Aorta (tissue), 5 donors: ENCODE measurements around the gene PCNX1. TPM values are rescaled to one million over a fixed set of nuclear protein-coding genes. Genes with fewer than 3 reads are reported as not detected.

Experiments
- ATAC-seq: fragments of 200-7000 bp; cut with Tn5 transposase; one replicate; pipeline ENCODE4 v1.9.1; 2022; ENCODE audit warnings: moderate library complexity; ENCODE audit not compliant: low FRiP score
- DNase-seq, 2 donors: peaks; one replicate each; pipeline ENCODE4 v3.0.0-alpha.2; 2020
- H3K27ac ChIP-seq, 2 donors: one replicate each; pipeline ENCODE4 v1.5.1; 2013; ENCODE audit warnings: low read length in 2 of 2, mild to moderate bottlenecking in 2 of 2, moderate library complexity in 2 of 2, control low read depth in 1 of 2, inconsistent platforms in 1 of 2, low read depth in 1 of 2
- H3K27me3 ChIP-seq, 2 donors: one replicate each; pipeline ENCODE4 v1.6.1; 2013; ENCODE audit warnings: control low read depth in 1 of 2, low read length in 1 of 2, mild to moderate bottlenecking in 1 of 2, moderate library complexity in 1 of 2; ENCODE audit not compliant: insufficient read depth in 2 of 2, control insufficient read depth in 1 of 2
- H3K36me3 ChIP-seq, 2 donors: one replicate each; pipeline ENCODE4 v1.6.1; 2013; ENCODE audit warnings: control low read depth in 1 of 2, low read length in 1 of 2, mild to moderate bottlenecking in 1 of 2; ENCODE audit not compliant: insufficient read depth in 2 of 2, control insufficient read depth in 1 of 2
- H3K4me1 ChIP-seq, 2 donors: one replicate each; pipeline ENCODE4 v1.6.1; 2013; ENCODE audit warnings: low read length in 2 of 2, control low read depth in 1 of 2, mild to moderate bottlenecking in 1 of 2, moderate library complexity in 1 of 2; ENCODE audit not compliant: insufficient read depth in 2 of 2, control insufficient read depth in 1 of 2
- H3K4me3 ChIP-seq, 2 donors: one replicate each; pipeline ENCODE4 v1.5.1; 2013; ENCODE audit warnings: low read length in 2 of 2, control low read depth in 1 of 2, mild to moderate bottlenecking in 1 of 2
- H3K9me3 ChIP-seq: one replicate; pipeline ENCODE4 v1.6.1; 2013; ENCODE audit warnings: mild to moderate bottlenecking, low read length; ENCODE audit not compliant: control insufficient read depth
- WGBS, 2 donors: extraction: QIAGEN DNeasy Blood & Tissue Kit; methylation state at CpG; one replicate each; pipeline ENCODE4 v1.1.7; 2013; 5-methylcytosine and 5-hydroxymethylcytosine counted together
- intact Hi-C, 2 donors: fragments of 100-400 bp; cut with DNase I; formaldehyde crosslinking; loops; one replicate each; pipeline versions ENCODE4 v1.14.2 to v1.15.0; 2022
- polyA plus RNA-seq, 2 donors: library from polyadenylated mRNA; stranded (reverse); fragments of 200-250 nt; gene quantifications; one replicate each; pipeline ENCODE4 v1.2.3, GENCODE V29; 2013
- total RNA-seq, 2 donors: library from RNA; stranded (reverse); fragmentation: NEBNext Ultra II Directional; extraction: Animal tissue kit (Norgen Biotek cat#: 25700); gene quantifications; one replicate each; pipeline ENCODE4 v1.2.1, GENCODE V29; 2021
- donor health status: healthy with polysubstance abuse.
- donor health status: Bipolar disorder and iron deficiency.
- donor health status: DM: no; HTN: no; CAD: no.
- donor health status: DM: no; HTN: no; CAD: no.
- donor health status: DM: yes; HTN: yes; CAD: no.

Gene PCNX1
- total and polyA plus RNA-seq, 4 donors, result 3.4 to 96.4 (median 40.4) TPM

DNA sequence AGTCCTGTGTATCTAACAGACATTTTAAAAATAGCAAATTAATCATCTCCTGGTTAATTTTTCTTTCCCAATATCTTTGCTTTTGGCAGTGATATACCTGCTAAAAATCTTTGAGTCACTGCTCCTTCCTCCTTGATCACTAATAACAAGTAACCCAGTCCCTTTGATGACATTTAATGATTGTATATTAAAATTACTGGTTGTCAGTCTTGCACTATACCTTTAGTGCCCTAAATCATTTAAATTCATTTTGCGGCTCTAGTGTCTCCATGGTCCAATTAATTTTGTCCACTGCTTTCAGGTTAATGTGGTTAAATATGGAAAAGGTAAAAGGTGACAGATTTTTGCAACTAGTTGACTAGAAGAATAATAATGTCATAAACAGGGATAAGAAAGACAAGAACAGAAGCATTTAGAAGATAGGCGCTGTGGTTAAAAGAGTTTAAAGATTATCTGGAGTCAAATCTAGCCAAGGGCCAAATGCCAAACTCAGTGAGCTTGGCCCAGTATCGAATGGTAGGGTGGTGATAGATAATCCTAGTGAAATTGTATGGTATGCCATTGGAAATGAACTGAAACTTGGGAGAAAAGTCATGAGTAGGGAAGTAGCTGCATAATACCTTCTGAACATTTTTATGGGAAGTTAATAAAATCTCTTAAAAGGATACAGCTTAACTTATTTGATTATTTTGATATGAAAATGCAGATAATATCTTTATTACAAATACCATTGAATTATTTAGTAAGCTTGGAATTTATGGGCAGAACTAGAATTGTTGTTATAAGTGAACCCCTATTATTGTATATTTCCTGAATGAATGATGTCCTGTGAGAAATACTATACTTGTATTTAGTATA is 115.0 kb downstream of the PCNX1 start:
- WGBS, 2 donors, result 77 to 79% methylated on average over 3 of the region's 3 CpGs
- intact Hi-C loops, result no loop called here
- H3K27me3 ChIP-seq, result no peaks in the 10 kb centered on the region
- DNase-seq, result no peak
- ATAC-seq, result no peak
- no peaks in the 10 kb centered on the region for H3K4me1 ChIP-seq
- H3K36me3 ChIP-seq, result peaks cover 0 to 3% of the 10 kb centered on the region in 2 donors
- no peak overlapping the region for H3K4me3 ChIP-seq
- no peak overlapping the region for H3K27ac ChIP-seq
- no peaks in the 10 kb centered on the region for H3K9me3 ChIP-seq

DNA sequence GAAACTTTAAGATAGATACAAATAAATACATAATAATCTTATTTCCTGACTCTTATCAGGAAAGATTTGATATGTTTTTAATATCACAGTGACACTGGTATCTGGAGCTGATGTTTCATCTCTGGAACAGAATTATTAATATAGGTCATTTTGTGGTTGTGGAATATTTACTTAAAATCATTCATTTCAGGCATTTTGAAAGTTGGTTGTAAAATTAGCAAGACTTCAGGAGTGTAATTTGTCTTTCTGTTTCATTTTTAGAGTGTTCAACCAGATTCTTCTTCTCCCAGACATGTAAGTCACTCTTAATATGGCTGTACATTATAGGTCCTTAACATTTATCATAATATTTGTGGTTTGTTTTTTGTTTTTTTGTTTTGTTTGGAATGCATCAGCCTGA is 115.7 kb downstream of the PCNX1 start:
- Histone ChIP-seq H3K9me3 (no peaks in the 10 kb centered on the region), H3K27me3 (no peaks in the 10 kb centered on the region), H3K4me1 (no peaks in the 10 kb centered on the region), H3K4me3 (no peak overlapping the region), H3K27ac (no peak overlapping the region), H3K36me3 (peaks cover 0 to 3% of the 10 kb centered on the region in 2 donors)
- intact Hi-C loops, result no loop called here
- DNase-seq, result no peak
- ATAC-seq, result no peak

DNA sequence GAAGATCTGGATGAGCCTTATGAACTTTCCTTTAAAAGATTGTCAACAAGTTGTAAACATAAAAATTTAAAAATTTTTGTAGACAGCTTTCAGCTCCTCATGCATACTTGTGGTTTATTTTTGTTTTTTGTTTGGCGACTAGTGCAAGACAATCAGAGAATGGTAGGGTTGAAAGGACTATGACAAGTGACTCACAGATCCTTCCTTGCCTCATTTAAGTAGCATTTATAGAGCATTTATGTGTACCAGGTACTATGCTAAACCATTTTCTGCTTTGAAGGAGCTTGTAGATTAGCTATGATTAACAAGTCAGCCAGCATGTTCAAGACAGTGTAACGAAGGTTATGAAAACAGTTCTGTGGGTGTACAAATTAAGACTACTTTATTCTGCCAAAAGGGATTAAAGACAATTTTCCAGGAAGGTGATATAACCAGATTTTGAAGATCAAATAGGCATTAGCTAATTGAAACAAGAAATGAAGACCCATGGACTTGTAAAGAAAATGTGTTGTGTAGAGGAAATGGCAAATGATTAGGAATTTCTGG is 122.0 kb downstream of the PCNX1 start:
- no peak for ATAC-seq
- 83 to 94% methylated on average over 2 of the region's 2 CpGs for WGBS, 2 donors
- Histone ChIP-seq H3K27me3 (no peaks in the 10 kb centered on the region), H3K27ac (no peak overlapping the region), H3K36me3 (peaks cover 0 to 12% of the 10 kb centered on the region in 2 donors), H3K4me1 (no peaks in the 10 kb centered on the region), H3K4me3 (no peak overlapping the region), H3K9me3 (no peaks in the 10 kb centered on the region)
- no peak for DNase-seq
- intact Hi-C loops, result no loop called here

DNA sequence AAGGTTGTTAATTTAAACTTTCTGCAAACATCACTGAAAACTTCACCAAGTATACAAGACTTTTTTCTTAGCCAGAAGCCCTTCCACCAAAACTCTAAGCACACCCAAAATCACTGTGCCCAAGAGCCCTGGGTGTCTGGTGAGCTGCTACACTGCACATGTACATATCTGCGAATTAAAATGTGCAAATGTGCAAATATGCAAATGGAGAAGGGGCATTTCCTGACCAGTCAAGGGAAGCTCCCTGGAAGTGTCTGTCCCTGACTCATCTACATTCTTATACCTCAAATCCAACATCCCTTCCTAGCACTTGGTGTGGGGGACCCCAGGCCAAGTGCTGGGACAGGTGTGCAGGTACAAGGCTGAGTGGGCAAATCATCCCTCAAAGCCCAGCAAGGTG is 123.7 kb downstream of the PCNX1 start:
- DNase-seq (no peak), ATAC-seq (no peak)
- 90 to 96% methylated on average over 1 of the region's 1 CpG for WGBS, 2 donors
- Histone ChIP-seq H3K9me3 (no peaks in the 10 kb centered on the region), H3K4me1 (no peaks in the 10 kb centered on the region), H3K27ac (no peak overlapping the region), H3K4me3 (no peak overlapping the region), H3K36me3 (peaks cover 3 to 10% of the 10 kb centered on the region in 2 donors), H3K27me3 (no peaks in the 10 kb centered on the region)
- intact Hi-C loops, result no loop called here

DNA sequence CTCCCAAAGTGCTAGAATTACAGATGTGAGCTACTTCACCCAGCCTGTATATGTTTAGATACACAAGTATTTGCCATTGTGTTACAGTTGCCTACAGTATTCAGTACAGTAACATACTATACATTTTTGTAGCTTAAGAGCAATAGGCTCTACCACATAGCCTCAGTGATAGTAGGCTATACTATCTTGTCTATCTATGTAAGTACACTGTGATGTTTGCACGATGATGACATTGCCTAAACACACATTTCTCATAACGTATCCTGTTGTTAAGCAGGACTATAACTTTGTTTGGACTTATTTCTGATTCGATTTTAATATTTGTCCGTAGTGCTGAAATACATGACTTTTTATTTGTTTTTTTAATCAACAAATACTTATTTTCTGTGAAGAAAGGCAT is 129.2 kb downstream of the PCNX1 start:
- Histone ChIP-seq H3K4me1 (no peaks in the 10 kb centered on the region), H3K27me3 (no peaks in the 10 kb centered on the region), H3K9me3 (peaks cover 1% of the 10 kb centered on the region), H3K36me3 (peaks cover 7 to 8% of the 10 kb centered on the region in 2 donors), H3K27ac (no peak overlapping the region), H3K4me3 (no peak overlapping the region)
- intact Hi-C loops, result no loop called here
- ATAC-seq (no peak), DNase-seq (no peak)
- WGBS, 2 donors, result 95% methylated on average over 4 of the region's 4 CpGs

DNA sequence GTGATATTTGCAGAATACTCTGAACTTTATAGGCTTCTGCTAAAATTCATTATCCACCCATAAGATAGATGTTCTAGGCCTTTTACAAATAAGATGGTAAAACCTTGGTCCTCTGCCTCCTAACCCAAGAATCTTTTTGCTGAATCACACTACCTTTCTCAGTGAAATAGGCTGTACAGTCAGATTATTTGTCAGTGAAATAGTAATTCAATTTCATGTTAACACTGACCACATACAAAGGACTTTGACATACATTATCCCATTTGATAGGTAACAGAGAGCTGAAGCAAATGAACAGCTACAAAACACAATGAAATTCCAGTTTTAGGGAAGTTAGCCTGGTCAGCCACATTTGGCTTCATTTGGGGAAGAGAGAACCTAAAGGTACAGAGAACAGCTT is 141.1 kb downstream of the PCNX1 start:
- Histone ChIP-seq H3K27me3 (no peaks in the 10 kb centered on the region), H3K4me3 (no peak overlapping the region), H3K36me3 (no peaks in the 10 kb centered on the region), H3K4me1 (no peaks in the 10 kb centered on the region), H3K27ac (no peak overlapping the region), H3K9me3 (no peaks in the 10 kb centered on the region)
- ATAC-seq, result no peak
- intact Hi-C loops, result no loop called here
- DNase-seq, result no peak

DNA sequence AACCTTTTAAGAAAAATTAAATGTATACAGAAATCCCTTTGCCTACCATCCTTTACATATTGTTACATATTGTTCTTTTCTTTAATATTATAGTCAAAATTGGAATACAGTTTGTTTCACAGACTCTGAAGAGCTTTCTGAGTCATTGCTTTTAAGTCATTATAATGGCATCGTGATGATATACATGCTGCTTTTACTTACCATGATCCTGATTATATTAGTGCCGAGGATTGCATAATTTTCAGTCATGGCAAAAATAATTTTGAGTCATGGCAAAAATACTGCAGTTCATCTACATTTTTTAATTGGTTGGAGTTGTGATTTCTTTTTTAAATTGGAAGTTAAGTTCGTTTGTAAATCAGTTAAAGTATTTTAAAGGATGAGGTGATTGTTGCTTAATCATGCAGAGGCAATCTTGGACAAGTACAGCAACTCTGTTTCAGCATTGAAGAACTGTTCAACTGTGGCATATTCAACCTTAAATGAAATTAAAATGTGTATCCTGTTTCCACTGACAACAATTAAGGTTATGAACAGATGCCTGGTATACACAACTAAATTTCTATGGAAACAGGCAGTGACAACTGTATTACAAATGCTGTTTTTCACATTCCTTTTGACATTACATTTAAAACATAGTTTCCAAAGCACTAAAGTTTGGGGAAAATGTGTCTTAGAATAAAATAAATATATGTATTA is 142.3 kb downstream of the PCNX1 start:
- 84 to 87% methylated on average over 3 of the region's 3 CpGs for WGBS, 2 donors
- intact Hi-C loops, result no loop called here
- no peaks in the 10 kb centered on the region for H3K9me3 ChIP-seq
- H3K4me1 ChIP-seq, result no peaks in the 10 kb centered on the region
- no peaks in the 10 kb centered on the region for H3K27me3 ChIP-seq
- H3K27ac ChIP-seq, result no peak overlapping the region
- H3K36me3 ChIP-seq, result no peaks in the 10 kb centered on the region
- H3K4me3 ChIP-seq, result no peak overlapping the region
- ATAC-seq (no peak), DNase-seq (no peak)

DNA sequence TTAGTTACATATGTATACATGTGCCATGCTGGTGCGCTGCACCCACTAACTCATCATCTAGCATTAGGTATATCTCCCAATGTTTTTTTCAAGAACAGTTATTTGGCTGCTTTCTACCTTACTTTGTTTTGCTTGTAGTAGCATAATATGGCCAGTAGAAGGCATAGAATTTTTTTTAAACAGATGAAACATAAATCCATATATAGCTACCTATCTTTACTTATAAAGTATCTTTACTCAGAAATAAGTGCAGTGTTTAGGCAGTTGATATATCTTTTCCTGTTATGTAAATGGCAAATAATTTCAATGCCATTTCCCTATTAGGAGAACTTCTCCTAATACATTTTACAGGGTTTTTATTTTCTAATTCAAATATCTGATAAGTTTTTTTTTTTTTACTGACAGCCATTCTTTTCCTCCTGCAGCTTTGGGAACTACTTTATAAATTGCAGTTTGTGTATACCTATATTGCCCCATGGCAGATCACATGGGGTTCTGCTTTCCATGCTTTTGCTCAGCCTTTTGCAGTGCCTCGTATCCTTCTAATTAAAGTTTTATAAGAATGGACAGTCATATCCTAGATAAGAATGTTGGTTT is 143.1 kb downstream of the PCNX1 start:
- H3K4me1 ChIP-seq, result no peaks in the 10 kb centered on the region
- ATAC-seq, result no peak

More for the DNA sequence above, 143.1 kb downstream of the PCNX1 start:
- Histone ChIP-seq H3K27me3 (no peaks in the 10 kb centered on the region), H3K36me3 (no peaks in the 10 kb centered on the region), H3K27ac (no peak overlapping the region), H3K4me3 (no peak overlapping the region), H3K9me3 (no peaks in the 10 kb centered on the region)
- WGBS, 2 donors, result 94 to 100% methylated on average over 2 of the region's 2 CpGs
- no peak for DNase-seq
- intact Hi-C loops, result no loop called here
